GM18519 (cell line): ENCODE results near the gene PIK3R1.

Experiments used
- ATAC-seq: cut with Tn5 transposase; IDR thresholded peaks from one replicate; pipeline ENCODE4 v1.9.1; 2021; ENCODE audit warnings: mild to moderate bottlenecking, moderate library complexity; ENCODE audit not compliant: unreplicated experiment, low FRiP score

The PIK3R1 gene

GRCh38 chr5:68267066-68267465, 51.5 kb downstream of the PIK3R1 start:
- ATAC-seq, result no peak

GRCh38 chr5:68268101-68268851, 52.7 kb downstream of the PIK3R1 start:
- no peak for ATAC-seq

GRCh38 chr5:68268852-68269130, 53.2 kb downstream of the PIK3R1 start:
- no peak for ATAC-seq

- no peak for ATAC-seq
These were observed 54.3 kb downstream of the PIK3R1 start for GRCh38 chr5:68269820-68270219.

GRCh38 chr5:68270399-68270975, 54.9 kb downstream of the PIK3R1 start:
- no peak for ATAC-seq

GRCh38 chr5:68271124-68271523, 55.6 kb downstream of the PIK3R1 start:
- no peak for ATAC-seq

- ATAC-seq, result no peak
These were observed 56.7 kb downstream of the PIK3R1 start for GRCh38 chr5:68272289-68272688.

DNA sequence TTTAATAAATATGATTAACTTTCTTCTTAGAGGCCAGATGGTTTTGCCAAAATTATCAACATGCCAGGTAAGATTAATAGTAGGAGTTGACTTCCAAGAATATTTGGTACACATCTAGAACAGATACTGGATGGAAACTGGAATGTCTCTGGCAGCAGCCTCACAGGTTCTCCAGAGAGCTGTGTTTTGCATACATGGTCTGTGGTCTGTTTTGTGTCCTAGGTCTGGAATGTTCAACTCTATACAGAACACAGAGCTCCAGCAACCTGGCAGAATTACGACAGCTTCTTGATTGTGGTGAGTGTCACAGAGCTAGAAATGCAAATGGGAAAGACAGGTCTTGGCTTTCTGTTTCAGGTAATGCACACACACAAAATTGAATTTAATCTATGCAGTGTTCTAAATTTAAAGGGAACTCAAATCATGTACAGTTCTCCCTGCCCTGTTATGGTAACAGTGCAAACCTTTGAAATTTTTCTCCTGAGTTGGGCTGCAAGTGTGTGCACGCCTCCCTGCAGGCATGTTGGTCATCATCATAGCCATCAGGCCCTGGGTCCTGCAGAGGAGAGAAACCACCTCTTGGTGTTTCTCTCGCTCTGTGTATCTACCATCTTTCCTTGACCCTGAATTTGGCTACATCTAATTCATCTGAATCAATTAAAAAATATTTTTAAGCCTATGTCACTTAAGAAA, 58.3 kb downstream of the PIK3R1 start:
- no peak for ATAC-seq

DNA sequence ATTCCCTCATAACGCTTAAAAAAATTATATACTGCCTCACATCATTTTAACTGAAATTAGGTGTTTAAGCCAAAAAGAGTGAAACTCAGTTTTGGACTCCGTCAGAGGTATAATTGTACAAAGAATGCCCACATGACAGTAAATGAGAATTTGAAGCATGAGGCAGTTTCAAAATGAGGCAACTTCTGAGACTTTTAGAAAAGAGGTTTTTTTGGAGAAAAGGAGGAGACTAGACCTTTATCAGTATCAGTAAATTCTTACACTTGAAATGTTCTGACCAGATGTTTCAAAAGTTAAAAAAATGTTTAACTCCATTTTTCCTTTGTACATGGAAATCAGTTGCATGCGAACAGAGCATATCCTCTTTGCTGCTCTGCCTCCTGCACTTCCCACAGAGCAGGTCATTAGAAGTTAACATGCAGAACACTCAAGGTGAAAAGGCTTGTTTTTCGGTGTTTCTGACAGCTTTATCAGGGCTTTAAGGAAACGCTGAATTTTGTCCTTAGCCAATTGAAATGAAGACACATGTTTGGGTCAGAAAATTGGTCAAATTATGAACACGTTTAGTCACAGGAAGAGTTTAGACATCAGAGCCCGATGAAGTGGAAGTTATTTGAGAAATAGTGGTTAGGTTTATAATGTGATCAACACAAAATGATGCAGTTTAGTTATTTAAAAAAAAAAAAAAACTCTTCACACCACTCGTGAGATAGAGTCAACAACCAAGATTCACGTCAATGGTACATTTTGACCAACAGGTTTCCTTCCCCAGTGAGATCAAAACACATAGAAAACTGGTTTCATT, 59.5 kb downstream of the PIK3R1 start:
- ATAC-seq, result peak; percentile 44

DNA sequence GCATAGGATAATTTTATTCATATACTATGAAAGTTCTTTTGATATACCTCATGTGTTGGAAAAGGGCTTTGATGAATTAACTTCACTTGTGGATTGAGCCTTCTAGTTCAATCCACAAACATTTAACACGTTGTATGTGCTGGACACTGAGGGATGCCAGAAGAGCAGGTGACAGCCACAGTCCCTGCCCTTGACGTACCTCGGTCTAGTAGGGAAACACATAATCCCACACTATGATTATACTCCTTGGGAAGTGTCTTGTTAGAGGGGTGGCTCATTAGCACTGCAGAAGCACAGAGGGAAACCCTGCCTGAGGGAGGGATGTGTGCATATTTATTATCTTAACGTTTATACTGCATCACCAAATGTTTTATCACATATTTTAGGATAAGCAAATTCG, 61.2 kb downstream of the PIK3R1 start:
- no peak for ATAC-seq

- no peak for ATAC-seq
These were observed 61.9 kb downstream of the PIK3R1 start for GRCh38 chr5:68277431-68277830.

GRCh38 chr5:68279984-68280383, 64.4 kb downstream of the PIK3R1 start:
- no peak for ATAC-seq

DNA sequence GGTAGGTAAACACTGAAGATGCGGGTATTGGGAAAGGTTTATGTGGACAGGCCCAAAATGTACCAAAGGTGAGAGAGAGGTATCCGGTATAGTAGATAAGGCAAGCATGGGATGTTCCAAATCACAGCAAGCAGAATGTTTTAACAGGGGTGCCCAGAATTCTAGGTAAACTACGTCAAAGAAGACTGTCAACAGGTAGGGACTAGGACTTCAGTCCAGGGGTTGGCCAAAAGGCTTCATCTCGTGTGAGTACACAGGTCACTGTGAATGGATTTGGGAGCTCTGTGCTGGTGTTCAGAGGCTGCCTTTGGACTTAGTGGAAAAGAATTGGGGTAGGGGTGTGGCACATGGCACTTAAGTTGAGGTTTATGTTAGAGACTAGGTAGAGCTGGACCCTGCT, 66.4 kb downstream of the PIK3R1 start:
- no peak for ATAC-seq

GRCh38 chr5:68283766-68284165, 68.2 kb downstream of the PIK3R1 start:
- no peak for ATAC-seq

DNA sequence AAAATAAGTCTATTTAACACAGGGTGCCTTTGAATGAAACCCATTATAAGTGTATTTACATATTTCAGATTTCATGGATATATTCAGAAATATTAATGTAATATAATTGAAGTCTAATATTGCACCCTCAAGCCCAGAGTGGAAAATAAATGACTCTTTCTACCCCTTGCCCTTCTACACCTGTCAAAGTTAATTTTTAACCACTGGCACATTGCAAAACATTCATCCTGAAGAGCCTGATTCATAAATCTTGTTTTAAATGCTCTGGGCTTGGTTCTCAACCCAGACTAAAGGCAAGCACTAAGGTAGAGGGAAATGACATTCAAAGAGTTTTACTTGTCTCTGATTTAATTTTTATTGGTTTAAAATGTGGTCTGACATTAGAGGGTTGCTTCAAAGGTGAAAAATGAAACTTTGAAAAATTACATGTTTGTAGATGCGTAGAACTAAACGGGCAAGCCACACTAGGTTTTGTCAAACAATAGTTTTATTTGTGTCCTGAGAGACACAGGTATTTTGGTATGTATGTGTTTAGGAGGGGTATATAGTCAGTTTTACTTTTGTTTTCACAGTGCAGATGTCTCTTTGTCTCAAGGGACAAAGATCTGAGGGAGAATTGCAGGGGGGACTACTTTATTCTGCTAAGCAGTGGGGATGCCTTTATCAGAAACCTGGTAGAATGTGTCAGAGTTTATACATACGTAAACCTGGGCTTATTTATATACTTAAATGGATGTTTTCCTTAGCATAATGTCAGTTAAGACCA, 69.7 kb downstream of the PIK3R1 start:
- no peak for ATAC-seq

GRCh38 chr5:68285851-68286611, 70.5 kb downstream of the PIK3R1 start:
- ATAC-seq, result no peak

DNA sequence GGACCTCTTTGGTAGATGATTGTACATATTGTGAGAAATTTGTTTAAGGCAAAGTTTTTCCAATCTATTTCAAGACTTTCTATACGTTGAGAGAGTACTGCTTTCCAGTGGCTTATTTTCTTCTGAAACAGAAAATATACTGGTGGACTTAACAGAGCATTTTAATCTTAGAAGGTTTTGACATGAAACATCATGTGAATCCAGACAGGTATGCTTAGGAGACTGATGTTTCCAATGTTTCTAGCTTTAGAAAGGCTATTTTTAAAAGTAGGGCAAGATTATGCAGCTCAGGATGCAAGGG, 71.0 kb downstream of the PIK3R1 start:
- ATAC-seq, result no peak

DNA sequence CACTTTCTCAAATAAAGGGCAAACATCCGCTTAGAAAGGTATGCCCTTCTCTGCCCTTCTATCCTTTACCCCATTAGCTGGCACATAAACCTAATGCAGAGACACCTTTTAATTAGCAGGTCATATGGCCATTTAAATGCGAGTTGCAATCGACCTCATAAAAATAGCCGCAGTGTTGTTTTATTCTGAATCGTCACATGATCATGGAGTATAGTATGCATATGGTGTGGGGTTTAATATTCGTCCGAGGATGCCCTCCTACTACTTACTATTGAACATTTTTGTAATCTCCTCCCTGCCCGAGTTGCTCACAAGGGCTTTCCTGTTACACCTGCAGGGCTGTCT, 72.0 kb downstream of the PIK3R1 start:
- no peak for ATAC-seq

DNA sequence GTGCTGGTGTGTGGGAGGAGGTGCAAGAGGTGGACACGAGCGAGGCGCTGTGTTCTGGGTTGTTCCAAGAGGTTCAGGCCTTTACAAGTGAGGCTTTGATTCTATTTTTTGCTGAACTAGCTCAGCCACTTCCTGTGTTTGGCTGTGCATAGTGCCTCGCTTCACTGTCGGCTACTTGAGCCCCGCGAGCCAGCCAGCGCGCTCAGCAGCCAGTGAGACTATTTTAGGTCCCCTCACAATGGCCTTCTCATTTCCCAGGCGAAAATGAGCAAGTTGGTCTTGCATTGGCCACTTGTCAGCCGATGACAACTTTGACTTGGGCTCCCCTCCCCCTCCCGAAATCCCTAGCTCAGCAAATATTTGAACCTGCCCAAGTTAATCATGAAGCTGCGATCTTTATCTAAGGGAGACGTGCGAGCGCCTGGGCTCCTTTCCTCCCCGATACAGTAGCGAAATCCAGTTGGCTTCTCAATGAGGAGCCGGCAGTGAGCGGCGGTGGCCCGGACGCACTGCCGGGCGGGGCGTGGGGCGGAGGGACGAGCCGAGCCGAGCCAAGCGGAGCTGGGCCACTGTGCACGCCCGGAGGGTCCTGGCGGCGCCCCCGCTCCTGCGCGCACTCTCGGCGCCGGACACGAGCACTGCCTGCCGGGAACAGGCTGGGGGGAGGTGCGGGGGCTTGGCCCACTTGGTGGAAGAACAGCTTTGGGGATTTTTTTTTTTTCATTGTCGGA, 72.6 kb downstream of the PIK3R1 start:
- ATAC-seq, result peak; percentile 53
